GM12878 (cell line): ENCODE data around the gene IMPG2. TPM values are rescaled to one million over a fixed set of nuclear protein-coding genes. Genes with fewer than 3 reads are reported as not detected.

Source experiments
- ATAC-seq: fragments of 200-7000 bp; cut with Tn5 transposase; 3 replicates; pipeline ENCODE4 v1.9.1; 2020; ENCODE audit warnings: mild to moderate bottlenecking, moderate library complexity
- BruUV-seq: library from RNA; stranded (reverse); fragments of 400-500 nt; replicated peaks from 2 replicates; lab custom pipeline; 2021; lab: Mats Ljungman, UMichigan
- CTCF ChIA-PET: fragments of 300-600 bp; sonication (Branson Sonifier 250); formaldehyde crosslinking; extraction: SDS; loops from one replicate; lab custom pipeline; 2021; ENCODE audit warnings: inconsistent platforms; lab: Yijun Ruan, JAX
- POLR2A ChIA-PET: fragments of 350-600 bp; formaldehyde crosslinking; extraction: SDS; loops from one replicate; lab custom pipeline; 2021; ENCODE audit warnings: inconsistent platforms; lab: Charles Lee
- RAD21 ChIA-PET: fragments of 300-600 bp; sonication (Branson Sonifier 250); formaldehyde crosslinking; loops from one replicate; lab custom pipeline; 2023; ENCODE audit warnings: antibody characterized with exemption; ENCODE audit not compliant: unreplicated experiment; lab: Charles Lee
- SMC1A ChIA-PET: fragments of 300-600 bp; sonication (Branson Sonifier 250); formaldehyde crosslinking; loops from one replicate; lab custom pipeline; 2023; ENCODE audit not compliant: unreplicated experiment, uncharacterized antibody; lab: Charles Lee
- DNase-seq: peaks from one replicate; pipeline ENCODE4 v3.0.0-alpha.2; 2011; ENCODE audit warnings: low read depth, low spot score
- FAIRE-seq: peaks from 3 replicates; lab custom pipeline; 2011; peaks lifted over from hg19 to GRCh38; lab: Jason Lieb, UNC
- H2AFZ ChIP-seq: 2 replicates; pipeline ENCODE4 v1.6.0; 2011; ENCODE audit warnings: low read depth, low read length, control low read depth; ENCODE audit not compliant: control insufficient read depth
- H3K27ac ChIP-seq: 2 replicates; pipeline ENCODE4 v1.5.1; 2011; ENCODE audit warnings: control low read depth; ENCODE audit not compliant: control insufficient read depth, insufficient read depth
- H3K27me3 ChIP-seq, 2 experiments: replicated peaks in 1 of 2; 2 replicates each; pipeline versions ENCODE4 v1.6.0 to v1.6.1; 2011; ENCODE audit warnings: low read length in 1 of 2; ENCODE audit not compliant: control insufficient read depth in 2 of 2, insufficient read depth in 2 of 2
- H3K36me3 ChIP-seq, 2 experiments: 2 replicates each; pipeline ENCODE4 v1.5.1; 2011; ENCODE audit warnings: low read length in 1 of 2; ENCODE audit not compliant: control insufficient read depth in 2 of 2, insufficient read depth in 2 of 2
- H3K4me1 ChIP-seq: 2 replicates; pipeline ENCODE4 v1.6.1; 2011; ENCODE audit warnings: mild to moderate bottlenecking, low read length, moderate library complexity, mixed read lengths; ENCODE audit not compliant: control insufficient read depth, insufficient read depth
- H3K4me2 ChIP-seq: 2 replicates; pipeline ENCODE4 v1.6.0; 2011; ENCODE audit warnings: control low read depth; ENCODE audit not compliant: control insufficient read depth, insufficient read depth
- H3K4me3 ChIP-seq: fragments of 200-600 bp; sonication (generic); 2 replicates; pipeline ENCODE4 v1.5.1; 2016
- H3K79me2 ChIP-seq: 2 replicates; pipeline ENCODE4 v1.6.0; 2011; ENCODE audit warnings: low read length; ENCODE audit not compliant: control insufficient read depth, insufficient read depth
- H3K9ac ChIP-seq: 2 replicates; pipeline ENCODE4 v1.8.0; 2011; ENCODE audit warnings: low read length, control low read depth, mixed read lengths; ENCODE audit not compliant: control insufficient read depth, insufficient read depth
- H3K9me3 ChIP-seq: replicated peaks from 3 replicates; pipeline ENCODE4 v1.5.1; 2011; ENCODE audit warnings: mild to moderate bottlenecking, low read length; ENCODE audit not compliant: control insufficient read depth, insufficient read depth
- H4K20me1 ChIP-seq: 2 replicates; pipeline ENCODE4 v1.6.0; 2011; ENCODE audit not compliant: control insufficient read depth, insufficient read depth
- MYC ChIP-seq: IDR thresholded peaks from 2 replicates; pipeline ENCODE4 v1.6.1; 2011; ENCODE audit warnings: mild to moderate bottlenecking, low read length, moderate library complexity, inconsistent platforms; ENCODE audit not compliant: insufficient read depth, insufficient replicate concordance, insufficient read length, severe bottlenecking
- NR2C1 ChIP-seq: fragments of 450-650 bp; IDR thresholded peaks from 2 replicates; pipeline ENCODE4 v1.6.1; 2017; ENCODE audit warnings: antibody characterized with exemption, mild to moderate bottlenecking, moderate library complexity
- NRF1 ChIP-seq: conservative IDR thresholded peaks from 2 replicates; pipeline ENCODE4 v1.6.1; 2011; ENCODE audit warnings: mild to moderate bottlenecking, low read depth, low read length, improper control_type of control experiment
- POLR2AphosphoS5 ChIP-seq: IDR thresholded peaks from 2 replicates; pipeline ENCODE4 v1.6.1; 2011; ENCODE audit warnings: mild to moderate bottlenecking, low read length, inconsistent platforms
- POU2F2 ChIP-seq: IDR thresholded peaks from 3 replicates; pipeline ENCODE4 v1.6.1; 2011; ENCODE audit warnings: low read depth, mild to moderate bottlenecking, low read length, borderline replicate concordance
- RB1 ChIP-seq: fragments of 450-650 bp; formaldehyde crosslinking; IDR thresholded peaks from 2 replicates; pipeline ENCODE4 v1.6.1; 2017; ENCODE audit warnings: mild to moderate bottlenecking, borderline replicate concordance
- ZNF274 ChIP-seq: IDR thresholded peaks from one replicate; pipeline ENCODE4 v1.8.0; 2011; ENCODE audit not compliant: insufficient read length, insufficient read depth
- WGBS: methylation state at CpG from one replicate; pipeline ENCODE4 v1.1.6; 2016; ENCODE audit warnings: low lambda C conversion rate; ENCODE audit not compliant: insufficient replicate concordance, insufficient coverage; ENCODE audit errors: missing lambda C conversion rate; 5-methylcytosine and 5-hydroxymethylcytosine counted together
- in situ Hi-C: fragments of 300-500 bp; cut with MboI; formaldehyde crosslinking; loops from 9 replicates; pipeline ENCODE4 v1.14.3; 2018; ENCODE audit warnings: mixed read lengths
- intact Hi-C: fragments of 100-400 bp; cut with micrococcal nuclease; formaldehyde crosslinking; loops from one replicate; pipeline ENCODE4 v1.14.2; 2022; ENCODE audit not compliant: unreplicated experiment
- polyA plus RNA-seq, 11 experiments: library from polyadenylated mRNA; depleted of rRNA in 4 of 11; unstranded in 6 of 11; stranded (reverse) in 5 of 11; fragments of >200 nt; fragmentation: Nextera tagmentation in 4 of 11; fragmentation: Illumina TruSeq in 1 of 11; extraction: Ambion mirVana in 4 of 11; extraction: Trizol in 1 of 11; gene quantifications; 1 replicate in 1 of 11; 2 replicates in 10 of 11; pipeline versions ENCODE4 v1.2.1 to v1.2.3, GENCODE V29; 2011 to 2016; ENCODE audit warnings: inconsistent platforms in 2 of 11, missing spikeins in 2 of 11, low read depth in 1 of 11
- total RNA-seq, 4 experiments: library from RNA; depleted of rRNA in 3 of 4; stranded (reverse); fragments of >200 nt in 3 of 4; fragmentation: Illumina TruSeq in 1 of 4; extraction: Trizol in 1 of 4; gene quantifications; 2 replicates each; pipeline versions ENCODE4 v1.2.1 to v1.2.3, GENCODE V29; 2013 to 2021
- TF ChIP-seq, protein P1 (sequence below): IDR thresholded peaks from 2 replicates; pipeline ENCODE4 v1.6.1; 2012; ENCODE audit warnings: low read depth, low read length, improper control_type of control experiment
- TF ChIP-seq, protein P2 (sequence below): fragments of 450-650 bp; IDR thresholded peaks from 2 replicates; pipeline ENCODE4 v1.6.1; 2017; ENCODE audit warnings: borderline replicate concordance
- TF ChIP-seq, protein P3 (sequence below): fragments of 450-650 bp; formaldehyde crosslinking; IDR thresholded peaks from 2 replicates; pipeline ENCODE4 v1.4.0; 2020; ENCODE audit warnings: mild to moderate bottlenecking, moderate library complexity
- TF ChIP-seq, protein P4 (sequence below): fragments of 450-650 bp; IDR thresholded peaks from 2 replicates; pipeline ENCODE4 v1.6.1; 2016; ENCODE audit warnings: mild to moderate bottlenecking

IMPG2 gene
- total and polyA plus RNA-seq, 10 of the 15 experiments (the other 5 are each of a cell fraction or from before 2014, with no cell fraction given) = under 0.01 to 0.17 (median 0.10) TPM; not detected in 3

DNA sequence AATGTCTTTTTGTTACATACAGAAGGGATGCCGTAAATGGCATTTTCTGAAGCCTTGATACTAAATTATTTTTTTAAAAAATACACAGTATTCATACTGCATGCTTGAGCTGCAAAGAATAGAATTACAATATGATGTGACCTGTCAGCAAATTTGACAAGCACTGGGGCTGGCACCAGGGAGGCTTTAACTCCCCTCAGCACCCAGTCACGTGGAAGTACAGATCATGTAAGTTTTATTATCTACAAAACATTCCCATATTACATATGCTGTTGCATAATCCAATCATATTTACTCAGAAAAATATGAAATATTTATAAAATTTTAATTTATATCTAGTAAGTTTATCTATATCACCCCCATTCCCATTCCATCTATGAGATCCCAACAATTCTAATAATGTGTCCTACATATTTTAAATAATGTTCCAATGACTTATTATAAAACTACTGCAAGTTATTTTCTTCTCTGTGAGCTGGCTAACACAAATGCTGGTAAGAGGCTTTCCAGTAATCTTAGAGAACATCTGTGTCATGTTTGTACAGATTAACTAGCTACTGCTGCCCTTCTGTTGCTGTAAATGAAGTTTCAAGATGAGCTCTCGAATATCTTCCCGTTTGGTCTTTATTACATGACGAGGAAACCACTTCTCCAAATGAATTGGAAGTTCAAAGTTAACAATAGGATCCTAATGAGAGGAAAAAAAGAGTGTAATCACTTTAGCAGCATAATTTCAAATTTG is 5.2 kb upstream of the IMPG2 start:
- ATAC-seq = no peak
- Histone ChIP-seq H3K4me1 (no peaks in the 10 kb centered on the region), H3K36me3 (no peaks in the 10 kb centered on the region), H4K20me1 (no peaks in the 10 kb centered on the region), H3K9ac (no peak overlapping the region), H2AFZ (no peak overlapping the region), H3K79me2 (no peaks in the 10 kb centered on the region), H3K4me2 (no peak overlapping the region), H3K27me3 (no peaks in the 10 kb centered on the region), H3K27ac (no peak overlapping the region), H3K4me3 (no peak overlapping the region), H3K9me3 (no peaks in the 10 kb centered on the region)
- RAD21 ChIA-PET = no interaction called here
- no TSS peak for BruUV-seq
- POLR2A ChIA-PET = no interaction called here
- CTCF ChIA-PET = interaction anchor here (1.0 kb wide), 1 partner anchor 10 kb away, joined by 4 read pairs; no protein-coding TSS in a partner anchor
- SMC1A ChIA-PET = interaction anchor here (0.9 kb wide), 1 partner anchor 22 kb away, joined by 3 read pairs; no protein-coding TSS in a partner anchor
- no peak for FAIRE-seq
- in situ Hi-C loops (no loop called here), intact Hi-C loops (no loop called here)
- 70% methylated on average over 5 of the region's 5 CpGs for WGBS
- DNase-seq = no peak
- TF ChIP-seq, protein P1, sequence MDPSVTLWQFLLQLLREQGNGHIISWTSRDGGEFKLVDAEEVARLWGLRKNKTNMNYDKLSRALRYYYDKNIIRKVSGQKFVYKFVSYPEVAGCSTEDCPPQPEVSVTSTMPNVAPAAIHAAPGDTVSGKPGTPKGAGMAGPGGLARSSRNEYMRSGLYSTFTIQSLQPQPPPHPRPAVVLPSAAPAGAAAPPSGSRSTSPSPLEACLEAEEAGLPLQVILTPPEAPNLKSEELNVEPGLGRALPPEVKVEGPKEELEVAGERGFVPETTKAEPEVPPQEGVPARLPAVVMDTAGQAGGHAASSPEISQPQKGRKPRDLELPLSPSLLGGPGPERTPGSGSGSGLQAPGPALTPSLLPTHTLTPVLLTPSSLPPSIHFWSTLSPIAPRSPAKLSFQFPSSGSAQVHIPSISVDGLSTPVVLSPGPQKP = no peak
- TF ChIP-seq POLR2AphosphoS5 (no peak), POU2F2 (no peak), MYC (no peak), NRF1 (no peak), NR2C1 (no peak), ZNF274 (no peak), RB1 (no peak)
- TF ChIP-seq, protein P2, sequence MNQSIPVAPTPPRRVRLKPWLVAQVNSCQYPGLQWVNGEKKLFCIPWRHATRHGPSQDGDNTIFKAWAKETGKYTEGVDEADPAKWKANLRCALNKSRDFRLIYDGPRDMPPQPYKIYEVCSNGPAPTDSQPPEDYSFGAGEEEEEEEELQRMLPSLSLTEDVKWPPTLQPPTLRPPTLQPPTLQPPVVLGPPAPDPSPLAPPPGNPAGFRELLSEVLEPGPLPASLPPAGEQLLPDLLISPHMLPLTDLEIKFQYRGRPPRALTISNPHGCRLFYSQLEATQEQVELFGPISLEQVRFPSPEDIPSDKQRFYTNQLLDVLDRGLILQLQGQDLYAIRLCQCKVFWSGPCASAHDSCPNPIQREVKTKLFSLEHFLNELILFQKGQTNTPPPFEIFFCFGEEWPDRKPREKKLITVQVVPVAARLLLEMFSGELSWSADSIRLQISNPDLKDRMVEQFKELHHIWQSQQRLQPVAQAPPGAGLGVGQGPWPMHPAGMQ = no peak
- TF ChIP-seq, protein P3, sequence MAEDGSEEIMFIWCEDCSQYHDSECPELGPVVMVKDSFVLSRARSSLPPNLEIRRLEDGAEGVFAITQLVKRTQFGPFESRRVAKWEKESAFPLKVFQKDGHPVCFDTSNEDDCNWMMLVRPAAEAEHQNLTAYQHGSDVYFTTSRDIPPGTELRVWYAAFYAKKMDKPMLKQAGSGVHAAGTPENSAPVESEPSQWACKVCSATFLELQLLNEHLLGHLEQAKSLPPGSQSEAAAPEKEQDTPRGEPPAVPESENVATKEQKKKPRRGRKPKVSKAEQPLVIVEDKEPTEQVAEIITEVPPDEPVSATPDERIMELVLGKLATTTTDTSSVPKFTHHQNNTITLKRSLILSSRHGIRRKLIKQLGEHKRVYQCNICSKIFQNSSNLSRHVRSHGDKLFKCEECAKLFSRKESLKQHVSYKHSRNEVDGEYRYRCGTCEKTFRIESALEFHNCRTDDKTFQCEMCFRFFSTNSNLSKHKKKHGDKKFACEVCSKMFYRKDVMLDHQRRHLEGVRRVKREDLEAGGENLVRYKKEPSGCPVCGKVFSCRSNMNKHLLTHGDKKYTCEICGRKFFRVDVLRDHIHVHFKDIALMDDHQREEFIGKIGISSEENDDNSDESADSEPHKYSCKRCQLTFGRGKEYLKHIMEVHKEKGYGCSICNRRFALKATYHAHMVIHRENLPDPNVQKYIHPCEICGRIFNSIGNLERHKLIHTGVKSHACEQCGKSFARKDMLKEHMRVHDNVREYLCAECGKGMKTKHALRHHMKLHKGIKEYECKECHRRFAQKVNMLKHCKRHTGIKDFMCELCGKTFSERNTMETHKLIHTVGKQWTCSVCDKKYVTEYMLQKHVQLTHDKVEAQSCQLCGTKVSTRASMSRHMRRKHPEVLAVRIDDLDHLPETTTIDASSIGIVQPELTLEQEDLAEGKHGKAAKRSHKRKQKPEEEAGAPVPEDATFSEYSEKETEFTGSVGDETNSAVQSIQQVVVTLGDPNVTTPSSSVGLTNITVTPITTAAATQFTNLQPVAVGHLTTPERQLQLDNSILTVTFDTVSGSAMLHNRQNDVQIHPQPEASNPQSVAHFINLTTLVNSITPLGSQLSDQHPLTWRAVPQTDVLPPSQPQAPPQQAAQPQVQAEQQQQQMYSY = no peak
- TF ChIP-seq, protein P4, sequence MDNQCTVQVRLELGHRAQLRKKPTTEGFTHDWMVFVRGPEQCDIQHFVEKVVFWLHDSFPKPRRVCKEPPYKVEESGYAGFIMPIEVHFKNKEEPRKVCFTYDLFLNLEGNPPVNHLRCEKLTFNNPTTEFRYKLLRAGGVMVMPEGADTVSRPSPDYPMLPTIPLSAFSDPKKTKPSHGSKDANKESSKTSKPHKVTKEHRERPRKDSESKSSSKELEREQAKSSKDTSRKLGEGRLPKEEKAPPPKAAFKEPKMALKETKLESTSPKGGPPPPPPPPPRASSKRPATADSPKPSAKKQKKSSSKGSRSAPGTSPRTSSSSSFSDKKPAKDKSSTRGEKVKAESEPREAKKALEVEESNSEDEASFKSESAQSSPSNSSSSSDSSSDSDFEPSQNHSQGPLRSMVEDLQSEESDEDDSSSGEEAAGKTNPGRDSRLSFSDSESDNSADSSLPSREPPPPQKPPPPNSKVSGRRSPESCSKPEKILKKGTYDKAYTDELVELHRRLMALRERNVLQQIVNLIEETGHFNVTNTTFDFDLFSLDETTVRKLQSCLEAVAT = no peak
